ENCODE results near the gene LIN7B. TPM values are rescaled to one million over a fixed set of nuclear protein-coding genes. Genes with fewer than 3 reads are reported as not detected.
"Not testable (repeated sequence)": the region's sequence is repeated elsewhere in the genome, so short reads cannot be mapped to it uniquely, and the experiment has no call there.

The LIN7B gene
- total RNA-seq, 1 experiment from 2014 or later = 2.6 TPM

DNA sequence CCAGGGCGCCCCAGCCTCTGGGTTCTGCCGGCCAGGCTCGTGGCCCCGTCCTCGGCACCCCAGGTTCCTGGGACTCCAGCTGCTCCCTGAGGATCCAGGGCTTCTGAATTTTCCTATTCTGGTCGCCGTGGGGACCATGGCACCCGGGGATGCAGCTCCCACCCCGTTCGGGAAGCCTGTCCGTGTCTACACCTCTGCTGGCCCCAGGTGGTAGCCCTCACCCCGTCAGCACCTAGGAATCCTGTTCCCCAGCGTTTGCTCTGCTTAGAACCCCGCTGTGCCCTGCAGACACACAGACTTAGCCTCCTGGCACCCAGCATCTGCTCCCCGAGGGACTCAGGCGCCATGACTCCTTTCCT lies 6.1 kb downstream of the LIN7B start:
- TF ChIP-seq, protein P1, sequence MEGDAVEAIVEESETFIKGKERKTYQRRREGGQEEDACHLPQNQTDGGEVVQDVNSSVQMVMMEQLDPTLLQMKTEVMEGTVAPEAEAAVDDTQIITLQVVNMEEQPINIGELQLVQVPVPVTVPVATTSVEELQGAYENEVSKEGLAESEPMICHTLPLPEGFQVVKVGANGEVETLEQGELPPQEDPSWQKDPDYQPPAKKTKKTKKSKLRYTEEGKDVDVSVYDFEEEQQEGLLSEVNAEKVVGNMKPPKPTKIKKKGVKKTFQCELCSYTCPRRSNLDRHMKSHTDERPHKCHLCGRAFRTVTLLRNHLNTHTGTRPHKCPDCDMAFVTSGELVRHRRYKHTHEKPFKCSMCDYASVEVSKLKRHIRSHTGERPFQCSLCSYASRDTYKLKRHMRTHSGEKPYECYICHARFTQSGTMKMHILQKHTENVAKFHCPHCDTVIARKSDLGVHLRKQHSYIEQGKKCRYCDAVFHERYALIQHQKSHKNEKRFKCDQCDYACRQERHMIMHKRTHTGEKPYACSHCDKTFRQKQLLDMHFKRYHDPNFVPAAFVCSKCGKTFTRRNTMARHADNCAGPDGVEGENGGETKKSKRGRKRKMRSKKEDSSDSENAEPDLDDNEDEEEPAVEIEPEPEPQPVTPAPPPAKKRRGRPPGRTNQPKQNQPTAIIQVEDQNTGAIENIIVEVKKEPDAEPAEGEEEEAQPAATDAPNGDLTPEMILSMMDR (IDR thresholded peaks at IDR 0.05; ENCODE audit: unreplicated experiment) = no peak
- Mint-ChIP-seq H3K9me3 (ENCODE audit: unreplicated experiment) (no peaks in the 10 kb centered on the region), H3K4me1 (ENCODE audit: insufficient read depth, unreplicated experiment) (peaks cover 31% of the 10 kb centered on the region), H3K27me3 (ENCODE audit: insufficient read depth, unreplicated experiment) (no peaks in the 10 kb centered on the region), H3K4me3 (ENCODE audit: unreplicated experiment) (peak overlapping the region; percentile 83), H3K36me3 (ENCODE audit: insufficient read depth, unreplicated experiment) (peaks cover 25% of the 10 kb centered on the region), H3K27ac (ENCODE audit: low read depth, unreplicated experiment) (peak overlapping the region; percentile 46)
- ChIA-PET POLR2A (interaction anchor here (0.6 to 2.2 kb wide), 8 partner anchors 8 to 152 kb away, joined by 3 to 8 read pairs (median 6); no protein-coding TSS in a partner anchor), CTCF (interaction anchor here (0.6 to 2.6 kb wide), 6 partner anchors 14 to 78 kb away, joined by 3 to 10 read pairs (median 4); no protein-coding TSS in a partner anchor)
- BruUV-seq (replicated peaks) = no TSS peak
- DNase-seq (ENCODE audit: unreplicated experiment) = no peak
- intact Hi-C loops (cut with micrococcal nuclease) = no loop called here

DNA sequence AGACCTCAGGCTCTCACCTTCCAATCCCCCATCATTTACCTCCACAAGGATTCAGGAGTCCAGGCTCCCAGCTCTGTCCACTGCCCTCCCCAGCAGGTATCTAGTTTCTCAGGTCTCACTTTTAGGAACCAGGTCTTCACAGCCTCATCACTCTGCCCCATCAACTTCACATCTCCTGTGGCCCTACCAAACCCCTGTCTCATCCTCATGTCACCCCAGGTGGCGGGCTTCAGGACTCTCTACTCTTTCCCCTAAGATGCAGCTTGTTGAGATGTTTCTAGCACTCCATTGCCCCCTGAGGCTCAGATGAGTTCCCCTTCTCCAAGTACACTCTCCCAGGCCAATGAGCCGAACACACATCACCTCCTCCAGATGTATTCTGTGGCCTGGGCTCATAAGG lies 6.7 kb downstream of the LIN7B start:
- ChIA-PET CTCF (interaction anchor here (0.6 to 2.6 kb wide), 7 partner anchors 14 to 161 kb away, joined by 3 to 10 read pairs (median 4); no protein-coding TSS in a partner anchor), POLR2A (interaction anchor here (0.7 to 2.2 kb wide), 4 partner anchors 18 to 152 kb away, joined by 3 to 8 read pairs (median 3); no protein-coding TSS in a partner anchor)
- TF ChIP-seq, protein P1 (IDR thresholded peaks at IDR 0.05; ENCODE audit: unreplicated experiment) = no peak
- H3K4me3 Mint-ChIP-seq (ENCODE audit: unreplicated experiment) = peak overlapping the region; percentile 83
- BruUV-seq (replicated peaks) = no TSS peak
- H3K4me1 Mint-ChIP-seq (ENCODE audit: insufficient read depth, unreplicated experiment) = peaks cover 31% of the 10 kb centered on the region
- intact Hi-C loops (cut with micrococcal nuclease) = no loop called here
- no peaks in the 10 kb centered on the region for H3K9me3 Mint-ChIP-seq (ENCODE audit: unreplicated experiment)
- no peak for DNase-seq (ENCODE audit: unreplicated experiment)
- H3K36me3 Mint-ChIP-seq (ENCODE audit: insufficient read depth, unreplicated experiment) = peaks cover 25% of the 10 kb centered on the region
- no peak overlapping the region for H3K27ac Mint-ChIP-seq (ENCODE audit: low read depth, unreplicated experiment)
- no peaks in the 10 kb centered on the region for H3K27me3 Mint-ChIP-seq (ENCODE audit: insufficient read depth, unreplicated experiment)

DNA sequence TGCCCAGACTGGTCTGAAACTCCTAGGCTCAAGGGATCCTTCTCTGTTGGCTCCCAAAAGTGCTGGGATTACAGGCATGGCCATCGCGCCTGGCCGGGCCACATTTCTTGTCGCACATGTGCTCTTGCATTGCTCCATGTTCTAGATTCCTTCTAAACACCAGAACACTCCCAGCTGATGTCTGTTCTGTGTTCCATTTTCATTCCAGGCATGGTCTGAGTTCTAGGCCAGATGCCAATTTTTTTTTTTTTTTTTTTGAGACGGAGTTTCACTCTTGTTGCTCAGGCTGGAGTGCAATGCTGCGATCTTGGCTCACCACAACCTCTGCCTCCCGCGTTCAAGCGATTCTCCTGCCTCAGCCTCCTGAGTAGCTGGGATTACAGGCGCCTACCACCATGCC lies 7.7 kb downstream of the LIN7B start:
- H3K27me3 Mint-ChIP-seq (ENCODE audit: insufficient read depth, unreplicated experiment); H3K9me3 Mint-ChIP-seq (ENCODE audit: unreplicated experiment); H3K4me3 Mint-ChIP-seq (ENCODE audit: unreplicated experiment); BruUV-seq (replicated peaks); intact Hi-C loops (cut with micrococcal nuclease); DNase-seq (ENCODE audit: unreplicated experiment); H3K27ac Mint-ChIP-seq (ENCODE audit: low read depth, unreplicated experiment): not testable (repeated sequence)
- peaks cover 21% of the 10 kb centered on the region for H3K4me1 Mint-ChIP-seq (ENCODE audit: insufficient read depth, unreplicated experiment)
- ChIA-PET CTCF (interaction anchor here (2.6 kb wide), 1 partner anchor 24 kb away, joined by 10 read pairs; no protein-coding TSS in a partner anchor), POLR2A (interaction anchor here (0.7 kb wide), 1 partner anchor 17 kb away, joined by 3 read pairs; no protein-coding TSS in a partner anchor)
- H3K36me3 Mint-ChIP-seq (ENCODE audit: insufficient read depth, unreplicated experiment) = peaks cover 20% of the 10 kb centered on the region

DNA sequence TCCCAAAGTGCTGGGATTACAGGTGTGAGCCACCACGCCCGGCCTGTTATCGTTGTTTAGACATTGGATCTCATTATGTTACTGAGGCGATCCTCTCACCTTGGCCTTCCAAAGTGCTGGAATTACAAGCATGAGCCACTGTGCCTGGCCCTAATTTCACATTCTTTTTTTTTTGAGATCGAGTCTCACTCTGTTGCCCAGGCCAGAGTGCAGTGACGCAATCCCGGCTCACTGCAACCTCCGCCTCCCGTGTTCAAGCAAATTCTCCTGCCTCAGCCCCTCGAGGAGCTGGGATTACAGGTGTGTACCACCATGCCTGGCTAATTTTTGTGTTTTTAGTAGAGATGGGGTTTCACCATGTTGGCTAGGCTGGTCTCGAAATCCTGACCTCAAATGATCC lies 9.1 kb downstream of the LIN7B start:
- DNase-seq (ENCODE audit: unreplicated experiment); BruUV-seq (replicated peaks); intact Hi-C loops (cut with micrococcal nuclease); H3K27me3 Mint-ChIP-seq (ENCODE audit: insufficient read depth, unreplicated experiment); H3K4me3 Mint-ChIP-seq (ENCODE audit: unreplicated experiment); POLR2A ChIA-PET; H3K27ac Mint-ChIP-seq (ENCODE audit: low read depth, unreplicated experiment); H3K9me3 Mint-ChIP-seq (ENCODE audit: unreplicated experiment): not testable (repeated sequence)
- H3K4me1 Mint-ChIP-seq (ENCODE audit: insufficient read depth, unreplicated experiment) = peaks cover 15% of the 10 kb centered on the region
- CTCF ChIA-PET = interaction anchor here (0.6 kb wide), 1 partner anchor 152 kb away, joined by 3 read pairs; no protein-coding TSS in a partner anchor
- peaks cover 14% of the 10 kb centered on the region for H3K36me3 Mint-ChIP-seq (ENCODE audit: insufficient read depth, unreplicated experiment)

DNA sequence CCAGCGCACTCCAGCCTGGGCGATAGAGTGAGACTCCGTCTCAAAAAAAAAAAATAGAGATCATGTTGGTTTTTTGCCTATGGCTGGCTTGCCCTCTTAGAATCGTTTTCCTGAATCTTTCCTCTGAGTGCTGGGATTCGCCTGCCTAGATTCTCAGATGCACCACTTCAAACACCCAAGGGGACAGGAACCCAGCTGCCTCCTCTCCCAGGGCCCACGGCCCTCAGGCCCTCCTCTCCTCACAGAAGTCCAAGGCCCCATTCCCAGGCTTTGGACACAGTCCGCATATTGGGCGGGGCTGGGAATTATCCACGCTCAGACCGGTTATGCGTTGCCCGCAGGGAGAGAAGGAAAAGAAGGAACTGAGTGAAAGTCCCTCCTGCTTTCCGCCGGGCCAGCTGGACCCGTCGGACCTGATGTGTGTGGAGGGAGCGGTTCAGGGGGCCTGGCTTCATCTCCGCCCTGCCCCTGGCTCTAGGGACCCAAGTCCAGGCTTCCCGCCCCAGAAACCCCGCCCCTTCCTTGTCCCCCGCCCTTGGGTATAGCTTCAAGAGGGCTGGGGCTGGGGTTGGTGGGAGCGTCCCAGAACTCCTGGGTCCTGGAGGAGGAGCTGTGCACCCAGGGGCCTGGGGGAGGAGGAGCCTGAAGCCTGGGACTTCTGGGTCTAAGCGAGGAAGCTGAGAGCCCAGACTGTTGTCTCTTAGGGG lies 11.0 kb downstream of the LIN7B start:
- Mint-ChIP-seq H3K27ac (ENCODE audit: low read depth, unreplicated experiment) (no peak overlapping the region), H3K36me3 (ENCODE audit: insufficient read depth, unreplicated experiment) (peaks cover 12% of the 10 kb centered on the region), H3K9me3 (ENCODE audit: unreplicated experiment) (no peaks in the 10 kb centered on the region), H3K27me3 (ENCODE audit: insufficient read depth, unreplicated experiment) (no peaks in the 10 kb centered on the region), H3K4me3 (ENCODE audit: unreplicated experiment) (no peak overlapping the region), H3K4me1 (ENCODE audit: insufficient read depth, unreplicated experiment) (peaks cover 18% of the 10 kb centered on the region)
- POLR2A ChIA-PET = no interaction called here
- no peak for DNase-seq (ENCODE audit: unreplicated experiment)
- TF ChIP-seq, protein P1 (IDR thresholded peaks at IDR 0.05; ENCODE audit: unreplicated experiment) = no peak
- no TSS peak for BruUV-seq (replicated peaks)
- CTCF ChIA-PET = interaction anchor here (0.6 to 1.0 kb wide), 3 partner anchors 28 to 100 kb away, joined by 3 to 5 read pairs (median 4); no protein-coding TSS in a partner anchor
- intact Hi-C loops (cut with micrococcal nuclease) = no loop called here

Measured in MCF 10A (cell line).